Liver (tissue), 3 donors: Measurements from ENCODE around the gene CHN1.

Experiments used
- CTCF ChIP-seq: fragments of 150-350 bp; IDR thresholded peaks from 2 replicates; pipeline ENCODE4 v1.5.1; 2017; ENCODE audit warnings: improper control_type of control experiment, low read depth, low read length; ENCODE audit not compliant: missing input control
- JUND ChIP-seq, 2 donors: IDR thresholded peaks; 2 replicates each; pipeline ENCODE4 v1.6.1; 2016; ENCODE audit warnings: antibody characterized with exemption in 2 of 2
- MAX ChIP-seq: IDR thresholded peaks from 2 replicates; pipeline ENCODE4 v1.6.1; 2016; ENCODE audit warnings: antibody characterized with exemption
- REST ChIP-seq: IDR thresholded peaks from 2 replicates; pipeline ENCODE4 v1.6.1; 2016; ENCODE audit warnings: antibody characterized with exemption, mild to moderate bottlenecking
- TAF1 ChIP-seq: conservative IDR thresholded peaks from 2 replicates; pipeline ENCODE4 v1.6.1; 2016; ENCODE audit warnings: antibody characterized with exemption, mild to moderate bottlenecking
- donor health status: healthy.
- donor health status: healthy.

GRCh38 chr2:174780191-174780840, 224.9 kb downstream of the CHN1 start:
- TF ChIP-seq JUND (IDR thresholded peaks at IDR 0.05) (no peak), CTCF (no peak), TAF1 (no peak), MAX (no peak), REST (no peak)
